Neutrophil (primary cell): ENCODE data around the gene NSFL1C.

Experiments
- H3K27ac ChIP-seq: fragments of 200-600 bp; sonication (generic); 2 replicates; pipeline ENCODE4 v1.5.1; 2016; ENCODE audit warnings: mild to moderate bottlenecking, moderate library complexity
- H3K27me3 ChIP-seq: fragments of 200-600 bp; sonication (generic); 2 replicates; pipeline ENCODE4 v1.6.0; 2016; ENCODE audit warnings: mild to moderate bottlenecking
- H3K36me3 ChIP-seq: fragments of 200-600 bp; sonication (generic); 2 replicates; pipeline ENCODE4 v1.5.1; 2017
- H3K4me1 ChIP-seq, 2 experiments: fragments of 200-600 bp in 1 of 2; sonication (generic) in 1 of 2; 1 replicate in 1 of 2; 2 replicates in 1 of 2; pipeline versions ENCODE4 v1.5.1 to v1.6.1; 2013 to 2016; ENCODE audit warnings: low read depth in 1 of 2, low read length in 1 of 2, mild to moderate bottlenecking in 1 of 2, moderate library complexity in 1 of 2; ENCODE audit not compliant: control insufficient read depth in 1 of 2, insufficient read depth in 1 of 2
- H3K4me3 ChIP-seq, 2 experiments: fragments of 200-600 bp in 1 of 2; sonication (generic) in 1 of 2; 1 replicate in 1 of 2; 2 replicates in 1 of 2; pipeline ENCODE4 v1.5.1; 2013 to 2016; ENCODE audit warnings: low read depth in 1 of 2, low read length in 1 of 2, mild to moderate bottlenecking in 1 of 2, moderate library complexity in 1 of 2
- H3K9me3 ChIP-seq: fragments of 200-600 bp; sonication (generic); 2 replicates; pipeline ENCODE4 v1.5.1; 2016
- TF ChIP-seq, protein P1 (sequence below): fragments of 200-600 bp; sonication (generic); IDR thresholded peaks from 2 replicates; pipeline ENCODE4 v1.5.1; 2016; ENCODE audit warnings: antibody characterized with exemption

NSFL1C gene

DNA sequence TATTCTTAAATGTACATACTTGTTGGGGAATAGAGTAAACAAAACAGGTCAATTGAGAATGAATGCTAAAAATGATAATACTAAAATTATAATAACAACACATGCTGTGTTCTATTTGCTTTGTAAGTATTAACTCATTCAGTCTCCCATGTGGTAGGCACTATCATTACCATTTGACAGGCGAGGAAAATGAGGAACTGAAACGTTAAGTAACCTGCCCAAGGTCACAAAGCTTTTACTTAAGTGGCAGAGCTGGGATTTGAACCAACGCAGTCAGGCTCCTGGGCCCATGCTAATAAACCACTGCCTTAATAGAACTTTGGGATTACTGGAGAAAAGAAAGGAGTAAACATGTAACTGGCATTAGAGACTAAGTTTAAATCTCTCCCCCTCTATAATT lies 3.8 kb downstream of the NSFL1C start:
- Histone ChIP-seq H3K4me1 (peaks cover 46 to 57% of the 10 kb centered on the region in 2 experiments), H3K36me3 (peaks cover 72% of the 10 kb centered on the region), H3K27me3 (no peaks in the 10 kb centered on the region), H3K27ac (peak overlapping the region; percentile 56), H3K4me3 (no peak overlapping the region), H3K9me3 (no peaks in the 10 kb centered on the region)
- TF ChIP-seq, protein P1, sequence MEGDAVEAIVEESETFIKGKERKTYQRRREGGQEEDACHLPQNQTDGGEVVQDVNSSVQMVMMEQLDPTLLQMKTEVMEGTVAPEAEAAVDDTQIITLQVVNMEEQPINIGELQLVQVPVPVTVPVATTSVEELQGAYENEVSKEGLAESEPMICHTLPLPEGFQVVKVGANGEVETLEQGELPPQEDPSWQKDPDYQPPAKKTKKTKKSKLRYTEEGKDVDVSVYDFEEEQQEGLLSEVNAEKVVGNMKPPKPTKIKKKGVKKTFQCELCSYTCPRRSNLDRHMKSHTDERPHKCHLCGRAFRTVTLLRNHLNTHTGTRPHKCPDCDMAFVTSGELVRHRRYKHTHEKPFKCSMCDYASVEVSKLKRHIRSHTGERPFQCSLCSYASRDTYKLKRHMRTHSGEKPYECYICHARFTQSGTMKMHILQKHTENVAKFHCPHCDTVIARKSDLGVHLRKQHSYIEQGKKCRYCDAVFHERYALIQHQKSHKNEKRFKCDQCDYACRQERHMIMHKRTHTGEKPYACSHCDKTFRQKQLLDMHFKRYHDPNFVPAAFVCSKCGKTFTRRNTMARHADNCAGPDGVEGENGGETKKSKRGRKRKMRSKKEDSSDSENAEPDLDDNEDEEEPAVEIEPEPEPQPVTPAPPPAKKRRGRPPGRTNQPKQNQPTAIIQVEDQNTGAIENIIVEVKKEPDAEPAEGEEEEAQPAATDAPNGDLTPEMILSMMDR, result no peak

DNA sequence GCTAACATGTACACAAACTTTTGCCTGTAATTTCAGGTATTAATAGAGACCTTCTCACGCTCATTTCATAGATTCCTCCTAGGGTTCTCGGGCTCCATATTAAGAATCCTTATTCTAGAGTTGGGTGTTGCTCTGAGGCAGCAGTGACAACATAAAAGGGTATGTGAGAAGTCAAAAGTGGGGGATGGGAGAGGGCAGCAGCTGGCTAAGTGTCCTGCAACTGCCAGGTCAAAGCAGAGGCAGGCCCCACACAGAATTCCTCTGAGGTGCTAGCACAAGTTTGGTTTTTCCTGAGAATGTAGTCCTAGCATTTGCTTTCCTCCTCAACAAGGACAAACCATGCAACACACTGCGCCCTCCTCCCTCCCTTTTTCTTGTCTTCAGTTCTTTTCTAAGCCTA lies 4.6 kb downstream of the NSFL1C start:
- H3K27ac ChIP-seq, result peak overlapping the region; percentile 23
- H3K4me1 ChIP-seq, result peaks cover 38 to 48% of the 10 kb centered on the region in 2 experiments
- H3K4me3 ChIP-seq, result no peak overlapping the region
- peaks cover 81% of the 10 kb centered on the region for H3K36me3 ChIP-seq
- H3K27me3 ChIP-seq, result no peaks in the 10 kb centered on the region
- TF ChIP-seq, protein P1, result no peak
- no peaks in the 10 kb centered on the region for H3K9me3 ChIP-seq

DNA sequence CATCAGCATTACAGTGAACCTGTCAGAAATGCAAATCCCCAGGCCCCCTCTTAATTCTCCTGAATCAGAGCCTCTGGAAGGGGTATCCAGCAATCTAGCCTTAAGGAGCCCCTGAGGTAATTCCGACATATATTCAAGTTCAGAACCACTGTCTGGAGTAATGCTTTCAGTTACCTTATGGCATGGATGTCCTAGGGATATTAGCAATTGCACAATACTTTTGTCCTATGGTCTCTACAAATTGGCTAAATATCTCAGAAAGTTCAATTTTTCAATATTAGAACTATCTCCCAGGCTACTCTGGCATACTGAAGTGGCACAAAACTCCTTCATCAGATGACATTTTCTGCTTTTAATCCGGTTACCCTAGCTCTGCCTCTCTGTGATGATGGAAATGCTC lies 6.4 kb downstream of the NSFL1C start:
- no peaks in the 10 kb centered on the region for H3K27me3 ChIP-seq
- H3K4me1 ChIP-seq, result peaks cover 26 to 31% of the 10 kb centered on the region in 2 experiments
- TF ChIP-seq, protein P1, result no peak
- peaks cover 97% of the 10 kb centered on the region for H3K36me3 ChIP-seq
- no peak overlapping the region for H3K27ac ChIP-seq
- H3K4me3 ChIP-seq, result no peak overlapping the region
- H3K9me3 ChIP-seq, result no peaks in the 10 kb centered on the region

DNA sequence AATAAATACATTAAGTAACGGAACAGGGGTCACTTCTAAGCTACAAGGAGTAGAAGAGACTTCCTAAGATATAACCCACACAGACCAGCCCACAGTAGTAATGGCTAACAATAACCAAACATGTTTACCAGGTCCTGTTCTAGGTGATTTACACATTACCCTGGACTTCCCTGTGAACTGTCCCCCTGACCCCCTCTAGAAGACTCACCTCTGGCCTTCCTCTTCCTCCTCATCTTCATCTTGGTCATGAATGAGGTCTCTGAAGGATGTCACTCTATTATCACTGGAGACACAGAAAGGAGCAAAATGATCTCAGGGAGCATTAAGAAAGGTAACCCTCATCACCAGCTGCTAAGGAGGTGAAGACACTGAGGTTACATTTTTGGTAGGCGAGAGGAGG lies 8.7 kb downstream of the NSFL1C start:
- TF ChIP-seq, protein P1, result no peak
- Histone ChIP-seq H3K27ac (no peak overlapping the region), H3K36me3 (peaks cover 97% of the 10 kb centered on the region), H3K9me3 (no peaks in the 10 kb centered on the region), H3K27me3 (no peaks in the 10 kb centered on the region), H3K4me3 (no peak overlapping the region), H3K4me1 (peaks cover 4 to 9% of the 10 kb centered on the region in 2 experiments)

DNA sequence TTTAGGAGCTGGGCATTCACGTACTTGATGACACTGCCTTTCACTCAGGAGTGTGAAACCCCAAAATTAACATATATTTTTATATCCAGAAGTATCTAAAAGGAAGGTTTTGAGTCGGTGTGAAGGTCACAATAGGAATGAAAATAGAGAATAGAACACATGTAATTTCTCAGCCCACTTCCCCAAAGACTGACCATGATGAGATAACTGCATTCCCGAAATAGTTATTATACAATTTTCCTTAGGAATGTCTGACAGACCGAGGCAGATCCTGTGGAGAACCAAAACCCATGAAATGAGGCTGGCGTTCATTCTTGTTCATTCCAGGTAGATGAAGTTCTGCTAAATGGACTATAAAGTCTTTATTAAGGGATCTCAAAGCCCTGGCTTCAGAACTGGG lies 10.3 kb downstream of the NSFL1C start:
- TF ChIP-seq, protein P1, result no peak
- no peak overlapping the region for H3K4me3 ChIP-seq
- peaks cover 100% of the 10 kb centered on the region for H3K36me3 ChIP-seq
- H3K4me1 ChIP-seq, result no peaks in the 10 kb centered on the region
- no peak overlapping the region for H3K27ac ChIP-seq
- H3K9me3 ChIP-seq, result peaks cover 4% of the 10 kb centered on the region
- no peaks in the 10 kb centered on the region for H3K27me3 ChIP-seq
